ENCODE measurements around the gene PTPRH.

The PTPRH gene

GRCh38 chr19:55171440-55171839, 37.9 kb downstream of the PTPRH start:
- no peak for FAIRE-seq

GRCh38 chr19:55169136-55169535, 40.2 kb downstream of the PTPRH start:
- no peak for TF ChIP-seq CTCF (IDR thresholded peaks at IDR 0.05; ENCODE audit: insufficient read depth, missing control alignments)
- DNase-seq (ENCODE audit: insufficient read length, low spot score) = no peak
- no peak for FAIRE-seq

More at GRCh38 chr19:55171440-55171839, 37.9 kb downstream of the PTPRH start:
- no peak for DNase-seq (ENCODE audit: insufficient read length, low spot score)
- no peak for TF ChIP-seq CTCF (IDR thresholded peaks at IDR 0.05; ENCODE audit: insufficient read depth, missing control alignments)

- FAIRE-seq = no peak
- TF ChIP-seq CTCF (IDR thresholded peaks at IDR 0.05; ENCODE audit: insufficient read depth, missing control alignments) = no peak
- peak; percentile 100 for DNase-seq (ENCODE audit: insufficient read length, low spot score)
Measured at GRCh38 chr19:55166530-55167268, 42.6 kb downstream of the PTPRH start, which contains the start of gene DNAAF3. DNAAF3 (minus strand) TSS chr19:55166613; CDS start chr19:55166413, 200 bp downstream.

- TF ChIP-seq CTCF (IDR thresholded peaks at IDR 0.05; ENCODE audit: insufficient read depth, missing control alignments) = peak; percentile 61
- DNase-seq (ENCODE audit: insufficient read length, low spot score) (no peak), FAIRE-seq (no peak)
Measured at GRCh38 chr19:55165952-55166529, 43.3 kb downstream of the PTPRH start.

GRCh38 chr19:55161571-55162322, 47.6 kb downstream of the PTPRH start:
- DNase-seq (ENCODE audit: insufficient read length, low spot score) = no peak
- TF ChIP-seq CTCF (IDR thresholded peaks at IDR 0.05; ENCODE audit: insufficient read depth, missing control alignments) = no peak
- FAIRE-seq = no peak

GRCh38 chr19:55160986-55161365, 48.3 kb downstream of the PTPRH start:
- no peak for DNase-seq (ENCODE audit: insufficient read length, low spot score)
- FAIRE-seq = no peak
- TF ChIP-seq CTCF (IDR thresholded peaks at IDR 0.05; ENCODE audit: insufficient read depth, missing control alignments) = no peak

Data from D721Med (cell line).